Measurements from ENCODE around the gene ELOVL5. TPM values are rescaled to one million over a fixed set of nuclear protein-coding genes. Genes with fewer than 3 reads are reported as not detected.
A peak's percentile ranks its signal among the peaks of the same experiment; 100 is the strongest.

Gene ELOVL5
- total RNA-seq, 3 donors from 2014 or later = 11.5 to 60.6 (median 27.5) TPM

- ATAC-seq = no peak
- H3K9me3 ChIP-seq = no peaks in the 10 kb centered on the region
- no peaks in the 10 kb centered on the region for H3K36me3 ChIP-seq (ENCODE audit: low read depth)
- H3K4me3 ChIP-seq = no peak overlapping the region
- TF ChIP-seq, protein P1, sequence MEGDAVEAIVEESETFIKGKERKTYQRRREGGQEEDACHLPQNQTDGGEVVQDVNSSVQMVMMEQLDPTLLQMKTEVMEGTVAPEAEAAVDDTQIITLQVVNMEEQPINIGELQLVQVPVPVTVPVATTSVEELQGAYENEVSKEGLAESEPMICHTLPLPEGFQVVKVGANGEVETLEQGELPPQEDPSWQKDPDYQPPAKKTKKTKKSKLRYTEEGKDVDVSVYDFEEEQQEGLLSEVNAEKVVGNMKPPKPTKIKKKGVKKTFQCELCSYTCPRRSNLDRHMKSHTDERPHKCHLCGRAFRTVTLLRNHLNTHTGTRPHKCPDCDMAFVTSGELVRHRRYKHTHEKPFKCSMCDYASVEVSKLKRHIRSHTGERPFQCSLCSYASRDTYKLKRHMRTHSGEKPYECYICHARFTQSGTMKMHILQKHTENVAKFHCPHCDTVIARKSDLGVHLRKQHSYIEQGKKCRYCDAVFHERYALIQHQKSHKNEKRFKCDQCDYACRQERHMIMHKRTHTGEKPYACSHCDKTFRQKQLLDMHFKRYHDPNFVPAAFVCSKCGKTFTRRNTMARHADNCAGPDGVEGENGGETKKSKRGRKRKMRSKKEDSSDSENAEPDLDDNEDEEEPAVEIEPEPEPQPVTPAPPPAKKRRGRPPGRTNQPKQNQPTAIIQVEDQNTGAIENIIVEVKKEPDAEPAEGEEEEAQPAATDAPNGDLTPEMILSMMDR (IDR thresholded peaks at IDR 0.05) = no peak
- intact Hi-C loops (cut with DNase I, micrococcal nuclease) = no loop called here
- H3K4me1 ChIP-seq (ENCODE audit: low read depth) = peaks cover 4% of the 10 kb centered on the region
- no peak for DNase-seq
Measured at GRCh38 chr6:53301801-53302537, 46.8 kb downstream of the ELOVL5 start.

GRCh38 chr6:53300656-53301551, 47.8 kb downstream of the ELOVL5 start:
- Histone ChIP-seq H3K4me1 (ENCODE audit: low read depth) (peaks cover 4% of the 10 kb centered on the region), H3K9me3 (no peaks in the 10 kb centered on the region), H3K4me3 (no peak overlapping the region), H3K36me3 (ENCODE audit: low read depth) (no peaks in the 10 kb centered on the region)
- DNase-seq = no peak
- TF ChIP-seq, protein P1 (IDR thresholded peaks at IDR 0.05) = no peak
- intact Hi-C loops (cut with DNase I, micrococcal nuclease) = no loop called here
- ATAC-seq = peak; percentile 41

DNA sequence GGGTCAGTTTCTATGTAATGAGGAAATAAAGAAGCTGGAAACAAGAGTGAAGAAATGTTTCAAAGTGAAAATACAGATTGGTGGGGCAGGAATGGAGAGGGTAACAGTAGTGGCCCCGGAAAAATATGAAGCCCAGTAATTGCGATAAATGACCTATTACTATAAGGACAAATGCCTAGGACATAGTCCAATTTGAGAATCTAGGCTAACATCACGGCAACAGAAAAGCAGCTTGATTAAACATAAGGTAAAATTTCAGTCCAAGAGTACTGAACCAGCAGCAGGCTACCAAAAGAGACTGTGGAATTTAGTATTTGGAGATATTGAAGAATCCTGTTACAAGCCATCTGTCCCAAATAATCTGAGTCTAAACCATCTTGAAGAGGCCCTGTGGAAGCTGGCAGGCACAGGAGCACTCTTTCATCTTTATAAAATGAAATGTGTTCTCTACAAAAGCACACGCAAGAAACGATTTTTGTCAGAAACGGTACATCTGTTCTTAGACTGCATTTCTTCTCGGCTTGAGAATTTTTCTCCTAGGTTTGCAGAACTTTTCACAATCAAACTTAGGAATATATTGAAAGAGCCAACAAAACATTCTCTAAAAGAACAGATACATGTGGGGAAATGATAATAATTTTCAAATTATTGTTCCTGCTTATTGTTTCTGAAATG, 49.3 kb downstream of the ELOVL5 start:
- TF ChIP-seq, protein P1 (IDR thresholded peaks at IDR 0.05) = no peak
- DNase-seq = no peak

GRCh38 chr6:53297004-53297403, 51.7 kb downstream of the ELOVL5 start:
- DNase-seq (no peak), ATAC-seq (no peak)
- Histone ChIP-seq H3K4me1 (ENCODE audit: low read depth) (peaks cover 4% of the 10 kb centered on the region), H3K4me3 (no peak overlapping the region), H3K9me3 (no peaks in the 10 kb centered on the region), H3K36me3 (ENCODE audit: low read depth) (no peaks in the 10 kb centered on the region)
- intact Hi-C loops (cut with DNase I, micrococcal nuclease) = no loop called here
- TF ChIP-seq, protein P1 (IDR thresholded peaks at IDR 0.05) = no peak

More for the DNA sequence above, 49.3 kb downstream of the ELOVL5 start:
- intact Hi-C loops (cut with DNase I, micrococcal nuclease) = no loop called here
- no peak for ATAC-seq
- H3K4me1 ChIP-seq (ENCODE audit: low read depth) = peaks cover 4% of the 10 kb centered on the region
- H3K9me3 ChIP-seq = no peaks in the 10 kb centered on the region
- no peaks in the 10 kb centered on the region for H3K36me3 ChIP-seq (ENCODE audit: low read depth)
- H3K4me3 ChIP-seq = no peak overlapping the region

DNA sequence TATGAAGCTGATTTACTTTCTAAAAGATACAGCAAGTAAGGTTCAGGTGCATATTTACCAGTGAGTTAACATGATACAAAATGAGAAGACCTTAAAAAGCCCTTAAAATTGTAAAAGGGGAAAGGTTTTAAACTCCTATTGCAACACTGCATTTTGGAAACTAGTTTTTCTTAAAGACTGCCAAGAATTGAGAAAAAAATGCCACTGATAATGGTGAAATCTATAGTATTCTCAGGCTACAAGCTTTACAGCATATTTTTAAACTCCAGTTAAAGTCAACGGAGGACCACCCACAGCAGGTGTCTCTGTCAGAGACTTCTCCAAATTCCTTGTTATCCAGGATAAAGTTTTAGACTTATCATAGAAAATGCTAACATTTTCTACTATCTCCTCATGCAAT, 53.6 kb downstream of the ELOVL5 start:
- TF ChIP-seq, protein P1 (IDR thresholded peaks at IDR 0.05) = no peak
- DNase-seq = no peak
- ATAC-seq = no peak
- intact Hi-C loops (cut with DNase I, micrococcal nuclease) = no loop called here
- Histone ChIP-seq H3K36me3 (ENCODE audit: low read depth) (no peaks in the 10 kb centered on the region), H3K4me1 (ENCODE audit: low read depth) (no peaks in the 10 kb centered on the region), H3K4me3 (no peak overlapping the region), H3K9me3 (no peaks in the 10 kb centered on the region)

Data from mucosa of descending colon (tissue), 3 donors.